Liver (tissue), 9 donors: ENCODE data around the gene NFIX. TPM values are rescaled to one million over a fixed set of nuclear protein-coding genes. Genes with fewer than 3 reads are reported as not detected.

Experiments
- DNase-seq: peaks from one replicate; pipeline ENCODE4 v3.0.0-alpha.2; 2017; ENCODE audit warnings: low spot score
- H3K27ac ChIP-seq, 2 donors: one replicate each; pipeline ENCODE4 v1.7.0; 2013; ENCODE audit warnings: inconsistent platforms in 2 of 2, low read length in 2 of 2, control low read depth in 1 of 2, low read depth in 1 of 2, mild to moderate bottlenecking in 1 of 2
- H3K27me3 ChIP-seq, 4 donors: one replicate each; pipeline versions ENCODE4 v1.6.1 to v1.7.0; 2013; ENCODE audit warnings: low read length in 3 of 4, inconsistent platforms in 1 of 4, mild to moderate bottlenecking in 1 of 4, moderate library complexity in 1 of 4; ENCODE audit not compliant: control insufficient read depth in 4 of 4, insufficient read depth in 4 of 4
- H3K36me3 ChIP-seq, 4 donors: one replicate each; pipeline versions ENCODE4 v1.6.1 to v1.7.0; 2013; ENCODE audit warnings: low read length in 3 of 4, mild to moderate bottlenecking in 3 of 4, low read depth in 1 of 4, moderate library complexity in 1 of 4; ENCODE audit not compliant: control insufficient read depth in 4 of 4, insufficient read depth in 3 of 4
- H3K4me1 ChIP-seq, 4 donors: one replicate each; pipeline versions ENCODE4 v1.6.1 to v1.7.0; 2013; ENCODE audit warnings: low read length in 3 of 4, mild to moderate bottlenecking in 3 of 4, moderate library complexity in 1 of 4; ENCODE audit not compliant: control insufficient read depth in 4 of 4, insufficient read depth in 4 of 4
- H3K4me3 ChIP-seq, 3 donors: one replicate each; pipeline versions ENCODE4 v1.6.1 to v1.7.0; 2013; ENCODE audit warnings: low read length in 3 of 3, control low read depth in 1 of 3, low read depth in 1 of 3, mild to moderate bottlenecking in 1 of 3
- H3K9ac ChIP-seq, 2 donors: one replicate each; pipeline ENCODE4 v1.7.0; 2013; ENCODE audit warnings: low read length in 2 of 2, mild to moderate bottlenecking in 2 of 2, moderate library complexity in 2 of 2, control low read depth in 1 of 2, low read depth in 1 of 2
- H3K9me3 ChIP-seq, 4 donors: one replicate each; pipeline versions ENCODE4 v1.6.1 to v1.7.0; 2013; ENCODE audit warnings: low read length in 3 of 4; ENCODE audit not compliant: control insufficient read depth in 4 of 4
- ATF3 ChIP-seq: IDR thresholded peaks from 2 replicates; pipeline ENCODE4 v1.6.1; 2016; ENCODE audit warnings: antibody characterized with exemption
- CTCF ChIP-seq: fragments of 150-350 bp; IDR thresholded peaks from 2 replicates; pipeline ENCODE4 v1.5.1; 2017; ENCODE audit warnings: improper control_type of control experiment, low read depth, low read length; ENCODE audit not compliant: missing input control
- EGR1 ChIP-seq, 2 donors: IDR thresholded peaks; 2 replicates each; pipeline ENCODE4 v1.6.1; 2016 to 2018; ENCODE audit warnings: antibody characterized with exemption in 2 of 2, low read depth in 2 of 2
- FOXA1 ChIP-seq: IDR thresholded peaks from 2 replicates; pipeline ENCODE4 v1.6.1; 2016; ENCODE audit warnings: antibody characterized with exemption
- FOXA2 ChIP-seq: IDR thresholded peaks from 2 replicates; pipeline ENCODE4 v1.6.1; 2016; ENCODE audit warnings: antibody characterized with exemption
- HNF4A ChIP-seq, 2 donors: conservative IDR thresholded peaks; 2 replicates each; pipeline ENCODE4 v1.6.1; 2016; ENCODE audit warnings: antibody characterized with exemption in 2 of 2, mild to moderate bottlenecking in 2 of 2
- JUND ChIP-seq, 2 donors: IDR thresholded peaks; 2 replicates each; pipeline ENCODE4 v1.6.1; 2016; ENCODE audit warnings: antibody characterized with exemption in 2 of 2
- MAX ChIP-seq: IDR thresholded peaks from 2 replicates; pipeline ENCODE4 v1.6.1; 2016; ENCODE audit warnings: antibody characterized with exemption
- NR2F2 ChIP-seq: IDR thresholded peaks from 2 replicates; pipeline ENCODE4 v1.6.1; 2016; ENCODE audit warnings: antibody characterized with exemption
- RAD21 ChIP-seq, 2 donors: IDR thresholded peaks; 2 replicates each; pipeline ENCODE4 v1.6.1; 2016; ENCODE audit warnings: antibody characterized with exemption in 2 of 2, mild to moderate bottlenecking in 2 of 2
- REST ChIP-seq: IDR thresholded peaks from 2 replicates; pipeline ENCODE4 v1.6.1; 2016; ENCODE audit warnings: antibody characterized with exemption, mild to moderate bottlenecking
- RXRA ChIP-seq, 2 donors: IDR thresholded peaks; 2 replicates each; pipeline ENCODE4 v1.6.1; 2017 to 2018; ENCODE audit warnings: antibody characterized with exemption in 2 of 2, mild to moderate bottlenecking in 1 of 2
- SP1 ChIP-seq: IDR thresholded peaks from 2 replicates; pipeline ENCODE4 v1.6.1; 2018; ENCODE audit warnings: antibody characterized with exemption, mild to moderate bottlenecking
- TAF1 ChIP-seq: conservative IDR thresholded peaks from 2 replicates; pipeline ENCODE4 v1.6.1; 2016; ENCODE audit warnings: antibody characterized with exemption, mild to moderate bottlenecking
- YY1 ChIP-seq: IDR thresholded peaks from 2 replicates; pipeline ENCODE4 v1.6.1; 2016; ENCODE audit warnings: antibody characterized with exemption, mild to moderate bottlenecking
- ZBTB33 ChIP-seq: IDR thresholded peaks from 2 replicates; pipeline ENCODE4 v1.6.1; 2016; ENCODE audit warnings: antibody characterized with exemption
- WGBS: extraction: QIAGEN DNeasy Blood & Tissue Kit; methylation state at CpG from one replicate; pipeline ENCODE4 v1.1.7; 2013; 5-methylcytosine and 5-hydroxymethylcytosine counted together
- polyA plus RNA-seq, 2 donors: library from polyadenylated mRNA; stranded (reverse) in 1 of 2; unstranded in 1 of 2; fragments of 200-250 nt in 1 of 2; fragments of >200 nt in 1 of 2; fragmentation: Nextera tagmentation in 1 of 2; extraction: Ambion mirVana in 1 of 2; gene quantifications; one replicate each; pipeline versions ENCODE4 v1.2.1 to v1.2.3, GENCODE V29; 2013 to 2015
- total RNA-seq, 2 donors: library from RNA; depleted of rRNA; stranded (reverse); fragments of >200 nt; gene quantifications; one replicate each; pipeline ENCODE4 v1.2.3, GENCODE V29; 2014
- donor health status: healthy.
- donor health status: healthy.
- donor health status: healthy.
- donor health status: healthy.
- donor health status: healthy.

Gene NFIX
- total and polyA plus RNA-seq, 4 donors, result 3.3 to 18.4 (median 12.6) TPM

GRCh38 chr19:13101590-13102415 lies 106.5 kb downstream of the NFIX start:
- Histone ChIP-seq H3K4me3 (peak overlapping the region in 2 of 3 donors; percentile 20 to 36), H3K27ac (peak overlapping the region; percentile 70 to 85), H3K9me3 (no peaks in the 10 kb centered on the region), H3K27me3 (no peaks in the 10 kb centered on the region), H3K36me3 (no peaks in the 10 kb centered on the region), H3K9ac (peak overlapping the region; percentile 22), H3K4me1 (peaks cover 5 to 26% (median 15%) of the 10 kb centered on the region in 4 donors)
- WGBS, result 51% methylated on average over 7 of the region's 7 CpGs
- TF ChIP-seq TAF1, result no peak
- TF ChIP-seq RAD21 (IDR thresholded peaks at IDR 0.05), result no peak
- TF ChIP-seq MAX, result no peak
- no peak for TF ChIP-seq JUND (IDR thresholded peaks at IDR 0.05)
- peak; percentile 41 to 62 for TF ChIP-seq HNF4A (conservative IDR thresholded peaks at IDR 0.05)
- TF ChIP-seq REST, result no peak
- TF ChIP-seq ZBTB33, result no peak
- DNase-seq, result no peak

- H3K4me1 ChIP-seq, result peaks cover 5 to 26% (median 15%) of the 10 kb centered on the region in 4 donors
- TF ChIP-seq SP1 (no peak), HNF4A (conservative IDR thresholded peaks at IDR 0.05) (no peak), YY1 (no peak), MAX (no peak), FOXA1 (no peak), RXRA (IDR thresholded peaks at IDR 0.05) (no peak), ZBTB33 (no peak), EGR1 (IDR thresholded peaks at IDR 0.05; ENCODE audit: low read depth in 2 of 2) (no peak), REST (no peak), CTCF (no peak), TAF1 (no peak), FOXA2 (no peak), RAD21 (IDR thresholded peaks at IDR 0.05) (no peak), NR2F2 (no peak), ATF3 (no peak)
- H3K4me3 ChIP-seq, result peak overlapping the region in 2 of 3 donors; percentile 19 to 36
- peak overlapping the region; percentile 70 to 85 for H3K27ac ChIP-seq
- H3K9me3 ChIP-seq, result no peaks in the 10 kb centered on the region
- 12% methylated on average over 7 of the region's 7 CpGs for WGBS
- no peaks in the 10 kb centered on the region for H3K27me3 ChIP-seq
- H3K9ac ChIP-seq, result peak overlapping the region; percentile 22
- no peak for DNase-seq
- peaks cover 0 to 1% (median under 1%) of the 10 kb centered on the region in 4 donors for H3K36me3 ChIP-seq
Measured at GRCh38 chr19:13102416-13102665, 107.1 kb downstream of the NFIX start.
